ENCODE measurements around the gene RBBP7. TPM values are rescaled to one million over a fixed set of nuclear protein-coding genes. Genes with fewer than 3 reads are reported as not detected.

The RBBP7 gene
- total and polyA plus RNA-seq, 10 of the 15 experiments (the other 5 are each of a cell fraction or from before 2014, with no cell fraction given) = 95.3 to 277 (median 194) TPM

DNA sequence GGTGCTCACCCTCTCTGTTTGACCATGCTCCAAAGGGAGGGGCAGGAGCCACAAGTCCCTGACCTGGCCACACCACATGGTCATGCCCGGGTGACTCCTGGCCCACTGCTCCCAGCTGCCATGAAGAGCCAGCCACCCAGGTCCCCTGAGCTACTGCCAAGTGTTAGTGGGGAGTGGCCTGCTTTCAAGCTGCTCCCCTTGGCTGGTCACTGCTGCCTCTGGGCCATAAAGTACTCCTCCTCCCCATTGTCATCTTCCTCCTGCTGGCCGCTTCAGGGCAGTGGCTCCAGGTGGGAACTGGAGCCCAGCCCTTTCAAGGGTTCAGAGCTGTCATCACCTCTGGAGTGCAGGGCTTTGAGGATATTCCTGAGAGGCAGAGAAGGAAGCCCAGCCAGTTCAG is 27.3 kb upstream of the RBBP7 start:
- in situ Hi-C loops (cut with MboI) (no loop called here), intact Hi-C loops (cut with micrococcal nuclease; ENCODE audit: unreplicated experiment) (no loop called here)
- H3K27me3 ChIP-seq (replicated peaks in 1 of 2; ENCODE audit: control insufficient read depth in 2 of 2, insufficient read depth in 2 of 2, low read length in 1 of 2) = peaks cover 0 to 2% of the 10 kb centered on the region in 2 experiments; a peak in 1 of 4 replicates
- H4K20me1 ChIP-seq (ENCODE audit: control insufficient read depth, insufficient read depth) = no peaks in the 10 kb centered on the region
- TF ChIP-seq CBX3 (IDR thresholded peaks at IDR 0.05; ENCODE audit: borderline replicate concordance, low read depth) (no peak), SMAD5 (IDR thresholded peaks at IDR 0.05; ENCODE audit: low read depth) (no peak), PAX5 (IDR thresholded peaks at IDR 0.05; ENCODE audit: borderline replicate concordance, low read depth, low read length) (peak; percentile 45; the same call in 1 of the 2 replicates), ESRRA (IDR thresholded peaks at IDR 0.05; ENCODE audit: low read length) (no peak)
- TF ChIP-seq, protein P1, sequence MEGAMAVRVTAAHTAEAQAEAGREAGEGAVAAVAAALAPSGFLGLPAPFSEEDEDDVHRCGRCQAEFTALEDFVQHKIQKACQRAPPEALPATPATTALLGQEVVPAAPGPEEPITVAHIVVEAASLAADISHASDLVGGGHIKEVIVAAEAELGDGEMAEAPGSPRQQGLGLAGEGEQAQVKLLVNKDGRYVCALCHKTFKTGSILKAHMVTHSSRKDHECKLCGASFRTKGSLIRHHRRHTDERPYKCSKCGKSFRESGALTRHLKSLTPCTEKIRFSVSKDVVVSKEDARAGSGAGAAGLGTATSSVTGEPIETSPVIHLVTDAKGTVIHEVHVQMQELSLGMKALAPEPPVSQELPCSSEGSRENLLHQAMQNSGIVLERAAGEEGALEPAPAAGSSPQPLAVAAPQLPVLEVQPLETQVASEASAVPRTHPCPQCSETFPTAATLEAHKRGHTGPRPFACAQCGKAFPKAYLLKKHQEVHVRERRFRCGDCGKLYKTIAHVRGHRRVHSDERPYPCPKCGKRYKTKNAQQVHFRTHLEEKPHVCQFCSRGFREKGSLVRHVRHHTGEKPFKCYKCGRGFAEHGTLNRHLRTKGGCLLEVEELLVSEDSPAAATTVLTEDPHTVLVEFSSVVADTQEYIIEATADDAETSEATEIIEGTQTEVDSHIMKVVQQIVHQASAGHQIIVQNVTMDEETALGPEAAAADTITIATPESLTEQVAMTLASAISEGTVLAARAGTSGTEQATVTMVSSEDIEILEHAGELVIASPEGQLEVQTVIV (IDR thresholded peaks at IDR 0.05; ENCODE audit: borderline replicate concordance, partially characterized antibody) = no peak
- H3K4me3 ChIP-seq = no peak overlapping the region
- H3K9ac ChIP-seq (ENCODE audit: control insufficient read depth, insufficient read depth, low read length) = no peak overlapping the region
- POLR2A ChIA-PET = no interaction called here
- H3K79me2 ChIP-seq (ENCODE audit: control insufficient read depth, insufficient read depth, low read length) = no peaks in the 10 kb centered on the region
- H3K9me3 ChIP-seq (replicated peaks; ENCODE audit: control insufficient read depth, insufficient read depth, low read length) = no peaks in the 10 kb centered on the region
- CTCF ChIA-PET = interaction anchor here (1.3 to 5.3 kb wide), 2 partner anchors 11 to 15 kb away, joined by 4 to 21 read pairs; no protein-coding TSS in a partner anchor
- no peak overlapping the region for H2AFZ ChIP-seq (ENCODE audit: control insufficient read depth, low read depth, low read length)
- ATAC-seq (no peak; the same call in 2 of the 3 replicates), FAIRE-seq (no peak), DNase-seq (ENCODE audit: low read depth, low spot score) (no peak)
- peaks cover 3% of the 10 kb centered on the region; the same call in 1 of the 2 replicates for H3K4me1 ChIP-seq (ENCODE audit: control insufficient read depth, insufficient read depth, low read length)
- WGBS (ENCODE audit: insufficient coverage, insufficient replicate concordance, low lambda C conversion rate, missing lambda C conversion rate) = 21% methylated on average over 2 of the region's 2 CpGs
- H3K4me2 ChIP-seq (ENCODE audit: control insufficient read depth, insufficient read depth) = no peak overlapping the region
- no peaks in the 10 kb centered on the region for H3K36me3 ChIP-seq (ENCODE audit: control insufficient read depth in 2 of 2, insufficient read depth in 2 of 2, low read length in 1 of 2)
- no peak overlapping the region for H3K27ac ChIP-seq (ENCODE audit: control insufficient read depth, insufficient read depth)
- RAD21 ChIA-PET (ENCODE audit: unreplicated experiment) = no interaction called here
- BruUV-seq (replicated peaks) = no TSS peak
- SMC1A ChIA-PET (ENCODE audit: uncharacterized antibody, unreplicated experiment) = no interaction called here

Measured in GM12878 (cell line).